ENCODE measurements around the gene PSMB7. TPM values are rescaled to one million over a fixed set of nuclear protein-coding genes. Genes with fewer than 3 reads are reported as not detected.

PSMB7 gene
- total RNA-seq, 1 donor from 2014 or later, result 120 TPM

DNA sequence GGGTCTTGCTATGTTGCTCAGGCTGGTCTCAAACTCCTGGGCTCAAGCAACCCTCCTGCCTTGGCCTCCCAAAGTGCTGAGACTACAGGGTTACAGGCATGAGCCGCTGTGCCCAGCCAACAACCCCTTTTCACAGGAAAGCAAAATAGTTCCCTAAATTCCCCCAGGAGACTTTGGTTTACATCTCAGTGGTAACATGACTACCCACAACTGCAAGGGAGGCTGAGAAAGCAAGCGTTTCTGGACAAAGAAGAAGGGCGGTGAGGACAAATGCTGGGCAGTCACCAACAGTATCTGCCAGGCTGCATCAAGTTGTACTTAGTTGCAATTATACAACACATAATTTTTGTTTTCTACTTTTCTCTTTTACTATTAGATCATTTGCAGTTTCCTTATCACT lies 27.6 kb upstream of the PSMB7 start:
- H3K9me3 Mint-ChIP-seq, result peaks cover 2% of the 10 kb centered on the region

DNA sequence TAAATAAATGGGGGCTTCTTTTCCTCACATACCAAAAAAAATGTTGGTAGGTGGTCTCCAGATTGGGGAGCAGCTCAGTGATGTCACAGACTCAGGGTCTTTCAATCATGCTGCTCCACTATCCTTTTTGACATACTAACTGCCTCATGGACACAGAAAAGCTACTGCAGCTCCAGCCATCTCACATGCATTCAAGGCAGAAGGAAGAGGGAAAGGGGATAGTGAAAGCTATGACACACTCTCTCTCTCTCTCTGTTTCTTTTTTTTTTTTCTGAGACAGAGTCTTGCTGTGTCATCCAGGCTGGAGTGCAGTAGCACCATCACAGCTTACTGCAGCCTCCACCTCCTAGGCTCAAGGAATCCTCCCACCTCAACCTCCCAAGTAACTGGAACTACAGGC lies 27.1 kb upstream of the PSMB7 start:
- H3K36me3 Mint-ChIP-seq (ENCODE audit: low read depth), result no peaks in the 10 kb centered on the region
- peaks cover 2% of the 10 kb centered on the region for H3K9me3 Mint-ChIP-seq
- POLR2A ChIA-PET, result no interaction called here
- H3K27ac Mint-ChIP-seq, result no peak overlapping the region
- no peaks in the 10 kb centered on the region for H3K4me1 Mint-ChIP-seq
- intact Hi-C loops (cut with micrococcal nuclease), result no loop called here
- ATAC-seq (ENCODE audit: low read depth), result no peak
- TF ChIP-seq, protein P1, sequence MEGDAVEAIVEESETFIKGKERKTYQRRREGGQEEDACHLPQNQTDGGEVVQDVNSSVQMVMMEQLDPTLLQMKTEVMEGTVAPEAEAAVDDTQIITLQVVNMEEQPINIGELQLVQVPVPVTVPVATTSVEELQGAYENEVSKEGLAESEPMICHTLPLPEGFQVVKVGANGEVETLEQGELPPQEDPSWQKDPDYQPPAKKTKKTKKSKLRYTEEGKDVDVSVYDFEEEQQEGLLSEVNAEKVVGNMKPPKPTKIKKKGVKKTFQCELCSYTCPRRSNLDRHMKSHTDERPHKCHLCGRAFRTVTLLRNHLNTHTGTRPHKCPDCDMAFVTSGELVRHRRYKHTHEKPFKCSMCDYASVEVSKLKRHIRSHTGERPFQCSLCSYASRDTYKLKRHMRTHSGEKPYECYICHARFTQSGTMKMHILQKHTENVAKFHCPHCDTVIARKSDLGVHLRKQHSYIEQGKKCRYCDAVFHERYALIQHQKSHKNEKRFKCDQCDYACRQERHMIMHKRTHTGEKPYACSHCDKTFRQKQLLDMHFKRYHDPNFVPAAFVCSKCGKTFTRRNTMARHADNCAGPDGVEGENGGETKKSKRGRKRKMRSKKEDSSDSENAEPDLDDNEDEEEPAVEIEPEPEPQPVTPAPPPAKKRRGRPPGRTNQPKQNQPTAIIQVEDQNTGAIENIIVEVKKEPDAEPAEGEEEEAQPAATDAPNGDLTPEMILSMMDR (IDR thresholded peaks at IDR 0.05), result no peak
- no peak overlapping the region for H3K4me3 Mint-ChIP-seq
- H3K27me3 Mint-ChIP-seq, result peaks cover 30% of the 10 kb centered on the region
- CTCF ChIA-PET, result no interaction called here
- DNase-seq, result no peak

More for the DNA sequence above, 27.6 kb upstream of the PSMB7 start:
- Mint-ChIP-seq H3K4me1 (no peaks in the 10 kb centered on the region), H3K4me3 (no peak overlapping the region), H3K36me3 (ENCODE audit: low read depth) (no peaks in the 10 kb centered on the region), H3K27ac (no peak overlapping the region), H3K27me3 (peaks cover 30% of the 10 kb centered on the region)
- TF ChIP-seq, protein P1 (IDR thresholded peaks at IDR 0.05), result no peak
- DNase-seq, result no peak
- CTCF ChIA-PET, result no interaction called here
- POLR2A ChIA-PET, result no interaction called here
- ATAC-seq (ENCODE audit: low read depth), result no peak
- intact Hi-C loops (cut with micrococcal nuclease), result no loop called here

DNA sequence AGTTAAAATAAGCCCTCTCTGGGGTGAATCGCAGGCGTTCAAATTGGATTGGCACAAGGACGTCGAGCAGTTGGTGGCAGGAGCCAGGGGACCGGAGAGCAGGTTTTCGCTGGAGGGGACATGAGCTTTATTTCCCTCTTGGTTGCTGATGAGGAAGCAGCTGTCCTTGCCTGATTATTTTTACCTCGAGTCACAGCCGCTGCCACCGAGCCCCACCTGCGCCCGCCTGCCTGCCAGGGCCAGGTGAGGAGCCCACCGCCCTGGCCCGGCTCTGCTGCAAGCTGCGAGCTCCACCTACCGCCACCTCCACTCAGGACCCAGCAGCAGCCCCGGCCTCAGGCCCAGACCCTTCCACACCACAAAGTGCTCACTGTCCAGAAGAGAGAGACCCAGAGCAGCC lies 26.0 kb upstream of the PSMB7 start:
- no peak overlapping the region for H3K27ac Mint-ChIP-seq
- no peaks in the 10 kb centered on the region for H3K36me3 Mint-ChIP-seq (ENCODE audit: low read depth)
- H3K9me3 Mint-ChIP-seq, result peaks cover 2% of the 10 kb centered on the region
- POLR2A ChIA-PET, result interaction anchor here (0.7 kb wide), 1 partner anchor 853 kb away, joined by 5 read pairs; no protein-coding TSS in a partner anchor
- H3K27me3 Mint-ChIP-seq, result peaks cover 27% of the 10 kb centered on the region
- CTCF ChIA-PET, result no interaction called here
- ATAC-seq (ENCODE audit: low read depth), result no peak
- no peak for DNase-seq
- intact Hi-C loops (cut with micrococcal nuclease), result no loop called here
- no peaks in the 10 kb centered on the region for H3K4me1 Mint-ChIP-seq
- TF ChIP-seq, protein P1 (IDR thresholded peaks at IDR 0.05), result no peak
- no peak overlapping the region for H3K4me3 Mint-ChIP-seq

DNA sequence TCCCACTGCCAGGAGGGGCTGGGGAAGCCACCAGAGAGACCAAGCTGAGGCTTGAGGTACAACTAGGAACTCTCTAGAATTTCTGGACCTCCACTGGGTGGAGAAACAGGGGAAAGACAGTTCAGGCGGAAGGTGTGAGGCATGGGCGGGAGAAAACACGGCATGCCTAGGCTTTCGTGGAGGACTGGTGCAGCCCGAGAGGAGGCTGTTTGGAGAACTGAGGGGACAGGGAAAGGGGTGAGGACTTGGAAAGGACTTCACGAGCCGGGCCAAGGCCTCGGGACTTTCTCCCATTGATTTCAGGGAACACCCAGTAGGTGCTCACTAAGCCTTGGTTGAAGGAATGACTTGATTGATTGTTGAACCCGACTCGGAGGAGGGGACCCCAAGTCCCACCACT lies 25.5 kb upstream of the PSMB7 start:
- peaks cover 2% of the 10 kb centered on the region for H3K9me3 Mint-ChIP-seq
- H3K27ac Mint-ChIP-seq, result no peak overlapping the region
- TF ChIP-seq, protein P1 (IDR thresholded peaks at IDR 0.05), result no peak
- H3K4me3 Mint-ChIP-seq, result no peak overlapping the region
- no peak for DNase-seq
- no peak for ATAC-seq (ENCODE audit: low read depth)
- POLR2A ChIA-PET, result interaction anchor here (0.7 kb wide), 1 partner anchor 221 kb away, joined by 3 read pairs; no protein-coding TSS in a partner anchor
- intact Hi-C loops (cut with micrococcal nuclease), result no loop called here
- CTCF ChIA-PET, result no interaction called here
- H3K36me3 Mint-ChIP-seq (ENCODE audit: low read depth), result no peaks in the 10 kb centered on the region
- no peaks in the 10 kb centered on the region for H3K4me1 Mint-ChIP-seq
- H3K27me3 Mint-ChIP-seq, result peaks cover 27% of the 10 kb centered on the region

DNA sequence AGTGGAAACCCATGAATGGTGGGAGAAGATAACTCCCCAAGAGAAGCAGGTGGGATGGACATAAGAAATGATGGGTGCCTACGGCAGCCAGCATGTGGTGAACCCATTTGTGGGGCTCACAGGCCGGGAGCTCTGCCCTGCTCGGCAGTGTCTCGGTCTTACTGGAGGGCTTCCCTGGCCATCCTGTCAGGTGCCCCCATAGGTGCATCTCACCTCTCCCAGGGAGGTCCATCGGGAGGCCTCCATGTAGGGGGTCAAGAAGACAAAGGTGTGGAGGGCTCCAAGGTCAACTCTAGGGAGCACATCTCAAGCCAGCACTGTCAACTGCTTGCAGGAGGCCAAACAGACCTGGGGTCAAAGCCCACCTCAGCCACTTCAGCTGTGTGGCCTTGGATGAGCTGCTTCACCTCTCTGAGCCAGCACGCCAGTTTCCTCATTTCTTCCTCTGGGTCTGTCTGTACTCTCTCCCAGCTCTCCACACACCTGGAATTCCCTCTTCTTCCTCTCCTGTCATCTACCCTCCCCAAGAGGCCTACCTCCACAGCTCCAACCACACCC lies 24.5 kb upstream of the PSMB7 start:
- H3K4me3 Mint-ChIP-seq, result no peak overlapping the region

More for the DNA sequence above, 24.5 kb upstream of the PSMB7 start:
- CTCF ChIA-PET, result no interaction called here
- DNase-seq, result no peak
- no peak for ATAC-seq (ENCODE audit: low read depth)
- H3K9me3 Mint-ChIP-seq, result peaks cover 2% of the 10 kb centered on the region
- peaks cover 25% of the 10 kb centered on the region for H3K27me3 Mint-ChIP-seq
- TF ChIP-seq, protein P1 (IDR thresholded peaks at IDR 0.05), result no peak
- H3K36me3 Mint-ChIP-seq (ENCODE audit: low read depth), result no peaks in the 10 kb centered on the region
- POLR2A ChIA-PET, result no interaction called here
- H3K27ac Mint-ChIP-seq, result no peak overlapping the region
- intact Hi-C loops (cut with micrococcal nuclease), result no loop called here
- H3K4me1 Mint-ChIP-seq, result no peaks in the 10 kb centered on the region

All from activated B cell treated with CpG ODN at 0.5 μM for 24 hours (primary cell).